Nucleus accumbens (tissue), 56 donors: ENCODE measurements around the gene YBEY.
"Not testable (repeated sequence)": the region's sequence is repeated elsewhere in the genome, so short reads cannot be mapped to it uniquely, and the experiment has no call there.

Source experiments
- DNase-seq, 56 donors: peaks; one replicate each; lab custom pipeline; 2025; lab: John Stamatoyannopoulos, UW

YBEY gene

GRCh38 chr21:46297338-46298271 lies 11.5 kb downstream of the YBEY start:
- peak in 1 of 56 donors; percentile 28 for DNase-seq

GRCh38 chr21:46299167-46299566 lies 13.0 kb downstream of the YBEY start:
- no peak for DNase-seq

- DNase-seq = no peak
These were observed 15.6 kb downstream of the YBEY start for GRCh38 chr21:46301759-46302158.

GRCh38 chr21:46304437-46304836 lies 18.3 kb downstream of the YBEY start:
- DNase-seq = no peak

- DNase-seq = peak in 29 of 56 donors; percentile 11 to 83 (median 41)
These were observed 18.8 kb downstream of the YBEY start for GRCh38 chr21:46304955-46305354.

GRCh38 chr21:46307625-46308024 lies 21.5 kb downstream of the YBEY start:
- no peak for DNase-seq

- DNase-seq = no peak
These were observed 22.3 kb downstream of the YBEY start for GRCh38 chr21:46308431-46308830.

- DNase-seq = not testable (repeated sequence)
These were observed 24.1 kb downstream of the YBEY start for GRCh38 chr21:46310260-46310659.

- DNase-seq = no peak
These were observed 25.4 kb downstream of the YBEY start for GRCh38 chr21:46311568-46311967.

GRCh38 chr21:46312949-46313348 lies 26.8 kb downstream of the YBEY start:
- no peak for DNase-seq

- no peak for DNase-seq
These were observed 28.4 kb downstream of the YBEY start for GRCh38 chr21:46314441-46315020.

- DNase-seq = no peak
These were observed 30.7 kb downstream of the YBEY start for GRCh38 chr21:46316708-46317324.

- no peak for DNase-seq
These were observed 31.7 kb downstream of the YBEY start for GRCh38 chr21:46317710-46318463.

- DNase-seq = no peak
These were observed 32.3 kb downstream of the YBEY start for GRCh38 chr21:46318464-46318845.

- no peak for DNase-seq
These were observed 33.0 kb downstream of the YBEY start for GRCh38 chr21:46319186-46319585.

- DNase-seq = no peak
These were observed 34.2 kb downstream of the YBEY start for GRCh38 chr21:46320331-46320801.

GRCh38 chr21:46322351-46323226 lies 36.4 kb downstream of the YBEY start:
- no peak for DNase-seq

GRCh38 chr21:46323227-46323709 lies 37.1 kb downstream of the YBEY start:
- no peak for DNase-seq

GRCh38 chr21:46323710-46324389 lies 37.7 kb downstream of the YBEY start, which contains the start of the genes C21orf58 and PCNT:
Gene C21orf58, minus strand, starts transcription at chr21:46323870. Its CDS starts 1,132 bp downstream, at chr21:46322738.
Gene PCNT, plus strand, starts transcription at chr21:46324156. Its CDS starts 73 bp downstream, at chr21:46324229.
- peak; percentile 83 to 98 (median 95) for DNase-seq
